OCI-LY3 (cell line): ENCODE data around the gene CNNM2.

Source experiments
- CTCF ChIP-seq: fragments of 200-600, 300-600 bp; sonication (generic); IDR thresholded peaks from 2 replicates; pipeline ENCODE4 v1.5.1; 2014; ENCODE audit warnings: antibody characterized with exemption, low read length, low read depth
- EZH2phosphoT487 ChIP-seq: fragments of 200-600 bp; shearing (Covaris generic); IDR thresholded peaks from 2 replicates; pipeline ENCODE4 v1.6.1; 2018; ENCODE audit warnings: antibody characterized with exemption, mixed run types, low read depth

DNA sequence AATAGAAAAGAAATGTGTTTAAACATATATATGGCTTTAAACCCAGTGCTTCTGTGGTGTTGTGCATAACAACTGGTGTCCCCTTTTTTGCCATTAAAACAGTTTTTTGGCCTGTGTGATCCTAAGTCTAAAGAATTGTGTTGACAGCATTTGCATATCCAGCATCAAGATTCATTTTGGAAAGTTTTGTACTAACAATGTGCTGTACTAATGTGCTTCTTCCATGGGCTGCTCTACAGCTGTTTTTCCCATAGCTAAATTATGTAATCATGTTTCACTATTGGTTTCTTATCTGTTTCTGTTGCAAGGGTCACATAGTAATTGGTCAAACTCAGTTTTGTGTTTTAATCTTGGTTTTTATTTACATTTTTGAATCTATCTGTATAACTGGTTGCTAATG, 5.5 kb downstream of the CNNM2 start:
- TF ChIP-seq CTCF, result no peak
- no peak for TF ChIP-seq EZH2phosphoT487
